GM12878 (cell line): Measurements from ENCODE around the gene GALK2. TPM values are rescaled to one million over a fixed set of nuclear protein-coding genes. Genes with fewer than 3 reads are reported as not detected.

Experiments
- CHD4 ChIP-seq: fragments of 200-600 bp; sonication (generic); IDR thresholded peaks from 2 replicates; pipeline ENCODE4 v1.6.1; 2016; ENCODE audit warnings: mild to moderate bottlenecking
- PAX8 ChIP-seq: fragments of 450-650 bp; IDR thresholded peaks from 2 replicates; pipeline ENCODE4 v1.6.1; 2017; ENCODE audit warnings: mild to moderate bottlenecking, moderate library complexity
- SPI1 ChIP-seq: IDR thresholded peaks from 2 replicates; pipeline ENCODE4 v1.6.1; 2011; ENCODE audit warnings: low read depth, mild to moderate bottlenecking, low read length, moderate library complexity, borderline replicate concordance; ENCODE audit not compliant: insufficient read depth
- SUZ12 ChIP-seq: fragments of 200-600 bp; sonication (generic); IDR thresholded peaks from one replicate; pipeline ENCODE4 v1.6.1; 2018; ENCODE audit warnings: antibody characterized with exemption, mild to moderate bottlenecking; ENCODE audit not compliant: unreplicated experiment
- polyA plus RNA-seq, 11 experiments: library from polyadenylated mRNA; depleted of rRNA in 4 of 11; unstranded in 6 of 11; stranded (reverse) in 5 of 11; fragments of >200 nt; fragmentation: Nextera tagmentation in 4 of 11; fragmentation: Illumina TruSeq in 1 of 11; extraction: Ambion mirVana in 4 of 11; extraction: Trizol in 1 of 11; gene quantifications; 1 replicate in 1 of 11; 2 replicates in 10 of 11; pipeline versions ENCODE4 v1.2.1 to v1.2.3, GENCODE V29; 2011 to 2016; ENCODE audit warnings: inconsistent platforms in 2 of 11, missing spikeins in 2 of 11, low read depth in 1 of 11
- total RNA-seq, 4 experiments: library from RNA; depleted of rRNA in 3 of 4; stranded (reverse); fragments of >200 nt in 3 of 4; fragmentation: Illumina TruSeq in 1 of 4; extraction: Trizol in 1 of 4; gene quantifications; 2 replicates each; pipeline versions ENCODE4 v1.2.1 to v1.2.3, GENCODE V29; 2013 to 2021
- TF ChIP-seq, protein P1 (sequence below): fragments of 450-650 bp; formaldehyde crosslinking; IDR thresholded peaks from 2 replicates; pipeline ENCODE4 v1.5.0; 2022; ENCODE audit warnings: mild to moderate bottlenecking, missing genetic modification characterization
- TF ChIP-seq, protein P2 (sequence below): fragments of 450-650 bp; IDR thresholded peaks from 2 replicates; pipeline ENCODE4 v1.6.1; 2016; ENCODE audit warnings: mild to moderate bottlenecking, moderate library complexity, borderline replicate concordance
- TF ChIP-seq, protein P3 (sequence below): fragments of 450-650 bp; IDR thresholded peaks from 2 replicates; pipeline ENCODE4 v1.6.1; 2017; ENCODE audit warnings: low read depth, mild to moderate bottlenecking, moderate library complexity

GALK2 gene
- total and polyA plus RNA-seq, 10 of the 15 experiments (the other 5 are each of a cell fraction or from before 2014, with no cell fraction given): 11.9 to 26.7 (median 15.4) TPM

DNA sequence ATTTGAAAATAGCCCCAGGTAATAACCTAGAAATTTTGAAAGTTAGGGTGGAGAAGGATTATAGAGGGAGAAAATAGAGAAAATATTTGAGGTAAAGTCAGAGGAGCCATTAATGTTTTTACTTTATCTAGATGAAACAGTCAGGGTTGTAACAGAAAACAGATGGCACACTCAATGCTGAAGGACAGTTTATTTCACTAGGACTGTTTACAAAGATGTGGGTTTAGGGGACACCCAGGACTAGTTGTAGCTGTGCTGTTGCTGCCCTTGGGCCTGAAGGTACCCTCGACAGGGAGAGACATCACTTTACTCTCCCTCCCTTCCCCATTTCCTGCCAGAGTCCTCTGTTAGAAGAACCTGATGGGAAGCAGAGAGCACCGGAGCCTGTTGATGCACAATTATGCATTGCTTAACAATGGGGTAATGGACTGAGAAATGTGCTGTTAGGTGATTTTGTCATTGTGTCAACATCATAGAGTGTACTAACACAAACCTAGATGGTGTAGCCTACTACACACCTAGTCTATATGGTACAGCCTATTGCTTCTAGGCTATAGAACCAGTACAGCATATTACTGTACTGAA, 103.8 kb downstream of the GALK2 start (continued):
- TF ChIP-seq, protein P1, sequence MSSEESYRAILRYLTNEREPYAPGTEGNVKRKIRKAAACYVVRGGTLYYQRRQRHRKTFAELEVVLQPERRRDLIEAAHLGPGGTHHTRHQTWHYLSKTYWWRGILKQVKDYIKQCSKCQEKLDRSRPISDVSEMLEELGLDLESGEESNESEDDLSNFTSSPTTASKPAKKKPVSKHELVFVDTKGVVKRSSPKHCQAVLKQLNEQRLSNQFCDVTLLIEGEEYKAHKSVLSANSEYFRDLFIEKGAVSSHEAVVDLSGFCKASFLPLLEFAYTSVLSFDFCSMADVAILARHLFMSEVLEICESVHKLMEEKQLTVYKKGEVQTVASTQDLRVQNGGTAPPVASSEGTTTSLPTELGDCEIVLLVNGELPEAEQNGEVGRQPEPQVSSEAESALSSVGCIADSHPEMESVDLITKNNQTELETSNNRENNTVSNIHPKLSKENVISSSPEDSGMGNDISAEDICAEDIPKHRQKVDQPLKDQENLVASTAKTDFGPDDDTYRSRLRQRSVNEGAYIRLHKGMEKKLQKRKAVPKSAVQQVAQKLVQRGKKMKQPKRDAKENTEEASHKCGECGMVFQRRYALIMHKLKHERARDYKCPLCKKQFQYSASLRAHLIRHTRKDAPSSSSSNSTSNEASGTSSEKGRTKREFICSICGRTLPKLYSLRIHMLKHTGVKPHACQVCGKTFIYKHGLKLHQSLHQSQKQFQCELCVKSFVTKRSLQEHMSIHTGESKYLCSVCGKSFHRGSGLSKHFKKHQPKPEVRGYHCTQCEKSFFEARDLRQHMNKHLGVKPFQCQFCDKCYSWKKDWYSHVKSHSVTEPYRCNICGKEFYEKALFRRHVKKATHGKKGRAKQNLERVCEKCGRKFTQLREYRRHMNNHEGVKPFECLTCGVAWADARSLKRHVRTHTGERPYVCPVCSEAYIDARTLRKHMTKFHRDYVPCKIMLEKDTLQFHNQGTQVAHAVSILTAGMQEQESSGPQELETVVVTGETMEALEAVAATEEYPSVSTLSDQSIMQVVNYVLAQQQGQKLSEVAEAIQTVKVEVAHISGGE: no peak
- TF ChIP-seq SUZ12 (no peak), PAX8 (no peak), CHD4 (no peak), SPI1 (no peak)
- TF ChIP-seq, protein P2, sequence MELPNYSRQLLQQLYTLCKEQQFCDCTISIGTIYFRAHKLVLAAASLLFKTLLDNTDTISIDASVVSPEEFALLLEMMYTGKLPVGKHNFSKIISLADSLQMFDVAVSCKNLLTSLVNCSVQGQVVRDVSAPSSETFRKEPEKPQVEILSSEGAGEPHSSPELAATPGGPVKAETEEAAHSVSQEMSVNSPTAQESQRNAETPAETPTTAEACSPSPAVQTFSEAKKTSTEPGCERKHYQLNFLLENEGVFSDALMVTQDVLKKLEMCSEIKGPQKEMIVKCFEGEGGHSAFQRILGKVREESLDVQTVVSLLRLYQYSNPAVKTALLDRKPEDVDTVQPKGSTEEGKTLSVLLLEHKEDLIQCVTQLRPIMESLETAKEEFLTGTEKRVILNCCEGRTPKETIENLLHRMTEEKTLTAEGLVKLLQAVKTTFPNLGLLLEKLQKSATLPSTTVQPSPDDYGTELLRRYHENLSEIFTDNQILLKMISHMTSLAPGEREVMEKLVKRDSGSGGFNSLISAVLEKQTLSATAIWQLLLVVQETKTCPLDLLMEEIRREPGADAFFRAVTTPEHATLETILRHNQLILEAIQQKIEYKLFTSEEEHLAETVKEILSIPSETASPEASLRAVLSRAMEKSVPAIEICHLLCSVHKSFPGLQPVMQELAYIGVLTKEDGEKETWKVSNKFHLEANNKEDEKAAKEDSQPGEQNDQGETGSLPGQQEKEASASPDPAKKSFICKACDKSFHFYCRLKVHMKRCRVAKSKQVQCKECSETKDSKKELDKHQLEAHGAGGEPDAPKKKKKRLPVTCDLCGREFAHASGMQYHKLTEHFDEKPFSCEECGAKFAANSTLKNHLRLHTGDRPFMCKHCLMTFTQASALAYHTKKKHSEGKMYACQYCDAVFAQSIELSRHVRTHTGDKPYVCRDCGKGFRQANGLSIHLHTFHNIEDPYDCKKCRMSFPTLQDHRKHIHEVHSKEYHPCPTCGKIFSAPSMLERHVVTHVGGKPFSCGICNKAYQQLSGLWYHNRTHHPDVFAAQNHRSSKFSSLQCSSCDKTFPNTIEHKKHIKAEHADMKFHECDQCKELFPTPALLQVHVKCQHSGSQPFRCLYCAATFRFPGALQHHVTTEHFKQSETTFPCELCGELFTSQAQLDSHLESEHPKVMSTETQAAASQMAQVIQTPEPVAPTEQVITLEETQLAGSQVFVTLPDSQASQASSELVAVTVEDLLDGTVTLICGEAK: no peak
- TF ChIP-seq, protein P3, sequence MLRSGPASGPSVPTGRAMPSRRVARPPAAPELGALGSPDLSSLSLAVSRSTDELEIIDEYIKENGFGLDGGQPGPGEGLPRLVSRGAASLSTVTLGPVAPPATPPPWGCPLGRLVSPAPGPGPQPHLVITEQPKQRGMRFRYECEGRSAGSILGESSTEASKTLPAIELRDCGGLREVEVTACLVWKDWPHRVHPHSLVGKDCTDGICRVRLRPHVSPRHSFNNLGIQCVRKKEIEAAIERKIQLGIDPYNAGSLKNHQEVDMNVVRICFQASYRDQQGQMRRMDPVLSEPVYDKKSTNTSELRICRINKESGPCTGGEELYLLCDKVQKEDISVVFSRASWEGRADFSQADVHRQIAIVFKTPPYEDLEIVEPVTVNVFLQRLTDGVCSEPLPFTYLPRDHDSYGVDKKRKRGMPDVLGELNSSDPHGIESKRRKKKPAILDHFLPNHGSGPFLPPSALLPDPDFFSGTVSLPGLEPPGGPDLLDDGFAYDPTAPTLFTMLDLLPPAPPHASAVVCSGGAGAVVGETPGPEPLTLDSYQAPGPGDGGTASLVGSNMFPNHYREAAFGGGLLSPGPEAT: no peak
